NAMALWA (cell line): ENCODE results near the gene SLC35A5.
A peak's percentile ranks its signal among the peaks of the same experiment; 100 is the strongest.

Experiments
- DNase-seq: peaks from one replicate; pipeline ENCODE4 v3.0.0-alpha.2; 2015; ENCODE audit warnings: low spot score

The SLC35A5 gene

GRCh38 chr3:112572701-112573100, 10.9 kb downstream of the SLC35A5 start:
- DNase-seq = no peak

DNA sequence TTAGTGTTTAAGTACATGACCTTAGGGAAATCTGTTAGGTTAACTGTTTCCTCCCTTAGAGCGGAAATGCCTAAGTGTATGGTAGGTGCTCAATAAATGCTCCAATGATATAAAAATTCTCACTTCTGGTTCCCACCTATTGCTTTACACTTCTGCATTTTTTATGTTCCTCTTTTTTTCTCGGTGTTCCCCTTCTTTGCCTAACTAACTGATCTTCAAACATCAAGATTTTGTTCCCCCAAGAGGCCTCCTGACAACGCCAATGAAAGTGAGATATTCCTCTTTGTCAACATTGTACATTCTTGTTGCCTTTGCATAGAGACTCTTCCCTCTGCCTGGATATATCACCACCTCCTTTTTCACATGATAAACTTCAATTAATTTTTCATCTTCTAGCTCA, 17.4 kb downstream of the SLC35A5 start:
- peak; percentile 30 for DNase-seq

DNA sequence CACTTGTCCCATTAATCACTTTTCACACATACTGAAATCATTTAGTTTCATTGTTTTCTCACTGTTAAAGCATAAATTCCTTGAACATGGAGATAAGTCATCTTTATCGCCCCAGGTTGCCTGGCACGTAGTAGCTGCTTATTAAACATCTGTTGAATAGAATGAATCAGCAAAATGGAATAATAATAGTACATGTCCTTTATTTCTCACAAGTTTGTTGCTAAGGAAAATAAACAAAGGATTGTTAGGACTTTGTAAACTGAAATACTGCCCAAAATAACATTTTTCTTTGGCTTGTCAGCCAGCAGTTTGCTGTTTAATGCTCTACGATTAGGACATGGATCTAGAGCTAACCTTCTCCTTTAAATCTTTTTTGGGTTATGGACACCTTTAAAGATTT, 17.9 kb downstream of the SLC35A5 start:
- DNase-seq = no peak

DNA sequence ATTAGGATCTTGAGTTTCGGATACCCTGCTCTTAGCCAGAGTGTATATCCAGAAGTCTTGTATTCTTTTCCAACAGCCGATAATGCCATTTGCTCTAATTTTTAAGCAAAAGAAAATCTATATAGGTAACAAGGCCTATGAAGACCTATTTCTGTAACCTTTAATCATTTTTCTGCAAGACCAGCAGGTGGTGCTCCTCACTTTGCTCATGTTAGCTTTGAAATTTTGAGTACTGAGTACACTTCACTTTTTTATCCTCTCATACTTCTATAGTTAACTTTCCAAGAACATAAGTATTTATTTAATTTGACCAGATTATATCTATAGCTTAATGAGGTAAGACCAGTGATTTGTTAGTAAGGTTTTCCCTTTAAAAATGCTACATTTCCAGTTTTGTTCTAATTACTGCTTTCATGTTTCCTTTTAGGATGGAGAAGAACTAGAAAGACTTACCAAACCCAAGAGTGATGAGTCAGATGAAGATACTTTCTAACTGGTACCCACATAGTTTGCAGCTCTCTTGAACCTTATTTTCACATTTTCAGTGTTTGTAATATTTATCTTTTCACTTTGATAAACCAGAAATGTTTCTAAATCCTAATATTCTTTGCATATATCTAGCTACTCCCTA, 20.5 kb downstream of the SLC35A5 start:
- DNase-seq = peak; percentile 59

GRCh38 chr3:112583105-112583504, 21.3 kb downstream of the SLC35A5 start:
- DNase-seq = no peak

DNA sequence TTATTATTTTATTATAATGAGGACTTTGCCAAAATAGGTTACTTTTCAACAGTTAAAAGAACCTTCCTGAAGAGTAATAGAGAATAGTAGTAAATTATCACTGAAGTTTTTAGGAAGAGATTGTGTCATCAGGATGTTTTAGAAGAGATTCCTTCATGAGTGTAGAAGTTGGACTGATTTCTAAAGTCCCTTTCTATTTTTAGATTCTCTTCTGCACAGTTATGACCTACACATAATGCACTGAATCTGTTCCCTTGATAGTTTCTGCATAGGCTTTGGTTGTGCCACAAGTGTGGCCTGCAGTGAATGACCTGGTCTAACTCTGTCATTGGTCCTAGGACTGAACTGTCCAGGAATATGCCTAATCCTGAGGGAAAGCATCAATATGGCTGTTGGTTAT, 23.9 kb downstream of the SLC35A5 start:
- no peak for DNase-seq

- DNase-seq = no peak
These were observed 25.5 kb downstream of the SLC35A5 start for GRCh38 chr3:112587336-112587735.

DNA sequence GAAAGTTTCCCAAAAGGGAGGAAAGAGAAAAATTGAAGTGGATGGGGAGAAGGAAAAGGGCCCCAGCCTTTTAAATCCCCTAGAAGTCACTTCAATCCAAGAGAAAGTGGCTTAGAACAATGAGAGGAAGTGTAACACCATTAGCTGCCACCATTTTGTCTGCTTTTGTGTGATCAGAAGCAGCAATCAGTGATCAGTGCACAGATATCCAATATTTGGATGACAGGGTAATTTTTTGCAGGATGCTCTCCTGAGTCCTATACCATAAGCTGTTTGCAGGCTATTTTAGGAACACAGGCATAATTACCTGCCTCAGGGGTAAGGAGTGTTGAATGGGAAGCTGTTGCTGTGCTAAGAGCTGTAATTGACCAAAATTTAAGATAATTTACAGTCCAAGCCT, 31.4 kb downstream of the SLC35A5 start:
- DNase-seq = no peak

GRCh38 chr3:112594856-112595255, 33.0 kb downstream of the SLC35A5 start:
- DNase-seq = no peak

GRCh38 chr3:112597945-112598344, 36.1 kb downstream of the SLC35A5 start:
- DNase-seq = no peak

- DNase-seq = no peak
These were observed 36.9 kb downstream of the SLC35A5 start for GRCh38 chr3:112598731-112599130.

GRCh38 chr3:112602217-112602838, 40.5 kb downstream of the SLC35A5 start:
- DNase-seq = no peak

GRCh38 chr3:112604536-112604935, 42.7 kb downstream of the SLC35A5 start:
- DNase-seq = no peak

- DNase-seq = no peak
These were observed 43.4 kb downstream of the SLC35A5 start for GRCh38 chr3:112605285-112605684.

- DNase-seq = no peak
These were observed 44.3 kb downstream of the SLC35A5 start for GRCh38 chr3:112606098-112606497.

GRCh38 chr3:112607863-112608262, 46.0 kb downstream of the SLC35A5 start:
- no peak for DNase-seq

DNA sequence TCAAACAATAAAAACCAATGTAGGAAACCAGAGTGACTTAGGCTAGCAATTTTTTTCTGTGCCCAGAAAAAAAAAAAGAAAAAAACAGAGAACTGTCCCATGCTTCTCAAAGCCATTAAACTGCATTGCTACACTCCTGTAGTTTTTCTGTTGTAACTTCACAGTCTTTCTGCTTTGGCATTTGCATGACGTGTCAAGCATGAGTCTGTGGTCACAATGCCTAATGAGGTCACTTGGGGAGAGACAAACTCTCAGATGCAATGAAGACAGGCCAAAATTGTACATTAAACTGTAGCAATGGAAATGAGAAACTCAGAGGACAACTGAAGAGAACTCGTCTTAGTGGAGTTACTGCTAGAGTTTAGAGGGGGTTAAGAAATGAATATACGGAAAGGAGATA, 48.3 kb downstream of the SLC35A5 start:
- no peak for DNase-seq

- no peak for DNase-seq
These were observed 50.1 kb downstream of the SLC35A5 start for GRCh38 chr3:112611752-112612515.

- DNase-seq = no peak
These were observed 54.3 kb downstream of the SLC35A5 start for GRCh38 chr3:112615989-112616731.

- DNase-seq = no peak
These were observed 55.4 kb downstream of the SLC35A5 start for GRCh38 chr3:112617285-112617684.

DNA sequence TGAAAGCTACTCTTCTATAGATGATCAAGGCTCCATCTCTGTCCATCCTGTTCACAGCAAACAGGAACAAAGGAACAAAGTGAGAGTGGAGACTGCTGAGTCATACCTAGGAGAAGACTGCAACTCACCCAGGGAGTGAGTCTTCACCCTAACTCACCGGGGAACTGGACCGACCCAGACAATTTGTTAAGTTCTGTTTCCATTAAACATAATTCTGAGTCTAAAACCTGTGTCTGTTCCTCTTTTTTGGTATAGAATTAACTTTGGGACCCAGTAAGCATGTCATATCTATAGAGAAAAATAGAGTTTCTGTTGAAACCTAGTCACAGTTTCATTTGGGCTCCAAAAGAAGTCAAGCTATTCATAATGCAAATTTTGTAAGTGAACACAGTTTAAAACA, 57.5 kb downstream of the SLC35A5 start:
- DNase-seq = no peak

- no peak for DNase-seq
These were observed 61.4 kb downstream of the SLC35A5 start for GRCh38 chr3:112623213-112623612.

DNA sequence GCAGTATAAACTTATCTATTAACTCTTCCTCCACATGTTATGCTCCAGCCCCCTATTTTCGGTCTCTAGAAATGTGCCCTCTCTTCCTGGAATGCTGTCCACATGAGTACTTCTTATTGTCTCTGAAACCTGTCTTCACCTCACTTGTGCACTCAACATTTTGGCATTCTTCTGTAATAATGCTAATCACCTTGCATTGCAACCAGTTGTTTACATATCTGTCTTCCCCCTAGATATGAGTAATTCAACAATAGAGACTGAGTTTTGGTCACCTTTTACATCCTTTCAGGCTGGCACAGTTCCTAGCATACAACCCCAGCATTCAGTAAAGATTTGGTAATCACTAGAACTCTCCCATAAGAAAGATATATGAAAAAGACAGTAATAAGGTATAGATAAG, 61.9 kb downstream of the SLC35A5 start:
- DNase-seq = no peak
